Islet of Langerhans (tissue), 1 donor: ENCODE data around the gene ZNG1E.
"Not testable (repeated sequence)": the region's sequence is repeated elsewhere in the genome, so short reads cannot be mapped to it uniquely, and the experiment has no call there.

Source experiments
- FAIRE-seq: peaks from one replicate; lab custom pipeline; 2011; peaks lifted over from hg19 to GRCh38; lab: Jason Lieb, UNC

The ZNG1E gene

DNA sequence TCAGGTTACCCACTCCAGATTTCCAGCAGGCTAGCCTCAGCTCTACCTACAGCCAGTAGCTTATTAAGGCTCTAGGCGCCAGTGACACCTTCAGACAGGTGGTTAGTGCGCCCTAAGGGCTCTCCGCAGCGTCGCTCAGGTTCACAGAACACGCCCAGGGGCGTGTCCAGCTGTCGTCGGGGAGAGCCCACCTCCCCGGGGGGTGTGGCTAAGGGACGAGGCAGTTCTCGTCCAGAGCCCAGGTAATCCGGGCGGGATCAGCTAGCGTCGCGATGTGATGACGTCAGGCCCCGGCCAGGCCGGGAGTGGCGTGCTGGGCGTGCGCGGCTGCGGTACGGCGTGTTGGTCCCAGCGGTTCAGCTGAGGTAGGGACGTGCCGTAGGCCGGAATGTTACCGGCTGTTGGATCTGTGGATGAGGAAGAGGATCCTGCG lies at the start of gene ZNG1E:
Gene ZNG1E, plus strand, starts transcription at position 340 of the 433 bp plus-strand sequence. Its CDS starts 49 bp downstream, at position 389.
- FAIRE-seq = not testable (repeated sequence)

DNA sequence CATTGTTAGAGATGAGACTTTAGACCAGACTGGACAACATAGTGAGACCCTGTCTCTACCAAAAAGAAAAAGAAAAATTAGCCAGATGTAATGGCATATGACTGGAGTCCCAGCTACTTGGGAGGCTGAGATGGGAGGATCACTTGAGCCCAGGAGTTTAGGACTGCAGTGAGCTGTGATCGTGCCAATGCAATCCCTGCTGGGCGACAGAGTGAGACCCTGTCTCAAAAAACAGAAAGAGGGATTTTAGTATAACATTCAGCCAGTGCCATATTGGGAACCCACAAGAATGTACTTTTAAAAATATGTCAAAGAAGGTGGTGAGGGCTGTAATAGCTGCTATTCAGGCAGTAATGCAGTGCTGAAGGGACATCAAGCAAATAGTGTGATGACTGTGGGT lies 2.1 kb upstream of the ZNG1E start:
- FAIRE-seq = not testable (repeated sequence)

DNA sequence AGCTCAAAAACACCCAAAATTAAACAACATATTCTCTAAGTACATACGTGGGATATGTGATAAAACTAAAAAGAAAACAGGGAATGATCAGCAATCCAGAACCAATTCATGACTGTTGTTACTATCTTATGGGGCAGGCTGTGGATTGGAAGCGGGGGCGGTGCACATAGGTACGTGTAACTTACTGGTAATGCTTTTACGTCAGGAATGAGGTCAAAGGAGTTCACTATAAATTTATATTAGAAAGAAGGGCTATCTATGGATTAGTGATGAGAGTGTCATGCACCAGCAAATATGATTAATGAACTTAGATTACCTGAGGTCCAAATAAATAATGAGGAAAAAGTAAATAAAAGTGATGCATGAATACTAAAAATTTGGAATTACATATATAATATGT lies 710 bp upstream of the ZNG1E start:
- FAIRE-seq = not testable (repeated sequence)

DNA sequence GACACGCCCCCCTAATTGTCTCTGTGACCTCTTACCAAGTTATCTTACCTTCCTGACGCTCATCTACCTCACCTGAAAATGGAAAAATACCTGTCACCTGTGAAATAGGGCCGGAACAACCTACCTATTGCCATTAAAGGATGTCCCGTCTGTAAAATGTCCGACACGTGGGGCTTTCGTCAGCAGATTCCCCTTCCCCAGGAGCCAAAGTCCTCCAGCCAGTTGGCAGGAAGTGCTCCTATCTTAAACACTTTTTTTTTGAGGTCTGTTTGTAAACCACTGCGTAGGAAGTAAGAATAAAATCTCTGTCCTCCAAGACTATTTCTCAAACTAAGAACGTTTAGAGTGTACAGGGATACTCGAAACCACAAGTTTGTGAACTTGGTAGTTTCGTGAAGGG lies 661 bp downstream of the ZNG1E start:
- not testable (repeated sequence) for FAIRE-seq

DNA sequence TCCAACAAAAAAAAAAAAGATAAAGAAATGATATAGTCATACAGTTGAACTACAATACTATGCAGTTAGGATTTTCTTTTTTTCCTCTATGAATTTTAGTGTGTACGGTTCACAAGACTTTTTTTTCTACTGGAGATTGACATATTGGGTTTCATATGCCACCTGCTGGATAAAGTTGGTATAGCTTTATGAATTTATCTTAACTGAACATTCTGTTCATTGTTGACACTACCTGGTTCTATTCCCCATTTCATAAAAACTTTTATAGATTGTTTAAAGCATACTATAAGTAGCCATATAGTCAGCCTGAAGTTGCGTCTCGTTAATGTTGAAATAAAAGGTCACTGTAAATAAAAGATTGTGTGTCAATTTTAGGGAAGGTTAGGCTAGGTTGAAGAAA lies 2.8 kb downstream of the ZNG1E start:
- not testable (repeated sequence) for FAIRE-seq

DNA sequence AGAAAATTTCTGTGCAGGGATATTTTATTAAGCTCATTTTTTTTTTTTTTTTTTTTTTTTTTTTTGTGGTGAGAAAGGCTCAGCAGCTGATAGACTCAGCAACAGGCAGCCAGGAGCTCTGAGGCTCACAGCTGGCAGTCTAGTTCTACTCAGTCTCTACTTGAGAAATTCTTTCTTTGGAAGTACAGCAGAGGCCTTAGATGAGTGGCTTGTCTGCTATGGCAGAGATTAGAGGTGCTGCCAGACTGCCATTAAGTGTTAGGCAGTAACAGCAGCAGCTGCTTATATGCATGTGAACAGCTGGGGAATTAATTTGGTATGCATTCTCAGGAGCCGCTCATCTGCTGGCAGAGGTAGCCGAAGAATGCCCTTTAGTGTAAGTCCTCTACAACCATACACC lies 27.8 kb downstream of the ZNG1E start:
- FAIRE-seq = not testable (repeated sequence)

DNA sequence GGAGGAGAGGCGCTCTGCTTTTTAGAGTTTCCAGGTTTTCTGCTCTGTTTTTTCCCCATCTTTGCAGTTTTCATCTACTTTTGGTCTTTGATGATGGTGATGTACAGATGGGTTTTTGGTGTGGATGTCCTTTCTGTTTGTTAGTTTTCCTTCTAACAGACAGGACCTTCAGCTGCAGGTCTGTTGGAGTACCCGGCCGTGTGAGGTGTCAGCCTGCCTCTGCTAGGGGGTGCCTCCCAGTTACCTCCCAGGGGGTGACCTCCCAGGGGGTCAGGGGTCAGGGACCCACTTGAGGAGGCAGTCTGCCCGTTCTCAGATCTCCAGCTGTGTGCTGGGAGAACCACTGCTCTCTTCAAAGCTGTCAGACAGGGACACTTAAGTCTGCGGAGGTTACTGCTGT lies 38.7 kb downstream of the ZNG1E start:
- not testable (repeated sequence) for FAIRE-seq

DNA sequence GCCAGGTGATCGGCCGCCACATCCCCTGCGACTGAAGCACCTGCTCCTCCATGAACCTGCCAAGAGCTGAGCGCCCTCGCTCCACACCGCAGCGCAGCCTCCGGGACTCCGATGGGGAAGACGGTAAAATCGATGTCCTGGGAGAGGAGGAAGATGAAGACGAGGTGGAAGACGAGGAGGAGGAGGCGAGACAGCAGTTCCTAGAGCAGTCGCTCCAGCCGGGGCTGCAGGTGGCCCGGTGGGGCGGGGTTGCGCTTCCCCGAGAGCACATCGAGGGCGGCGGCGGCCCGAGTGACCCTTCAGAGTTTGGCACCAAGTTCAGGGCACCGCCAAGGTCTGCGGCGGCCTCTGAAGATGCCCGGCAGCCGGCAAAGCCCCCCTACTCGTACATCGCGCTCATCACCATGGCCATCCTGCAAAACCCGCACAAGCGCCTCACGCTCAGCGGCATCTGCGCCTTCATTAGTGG lies 61.4 kb downstream of the ZNG1E start, which contains the start of gene FOXD4L4:
Gene FOXD4L4, plus strand, starts transcription at position 51 of the 469 bp plus-strand sequence. Its CDS starts 0 bp downstream, at position 51.
- not testable (repeated sequence) for FAIRE-seq

DNA sequence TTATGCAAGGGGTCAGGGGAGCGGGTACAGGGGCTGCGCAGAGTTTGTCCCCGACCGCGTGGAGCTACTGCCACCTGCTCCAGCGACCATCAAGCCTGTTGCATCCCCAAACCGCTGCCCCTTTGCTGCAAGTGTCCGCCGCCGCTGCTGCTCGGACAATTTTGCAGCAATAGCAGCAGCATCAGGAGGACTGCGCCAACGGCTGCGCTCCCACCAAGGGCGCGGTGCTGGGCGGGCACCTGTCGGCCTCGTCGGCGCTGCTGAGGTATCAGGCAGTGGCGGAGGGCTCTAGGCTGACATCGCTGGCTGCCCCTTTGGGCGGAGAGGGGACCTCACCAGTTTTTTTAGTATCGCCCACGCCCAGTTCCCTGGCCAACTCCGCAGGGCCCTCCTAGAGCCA lies 62.4 kb downstream of the ZNG1E start:
- not testable (repeated sequence) for FAIRE-seq
